Activated CD8-positive, alpha-beta memory T cell treated with anti-CD3 and anti-CD28 coated beads for 36 hours (primary cell): ENCODE results near the gene KIF25. TPM values are rescaled to one million over a fixed set of nuclear protein-coding genes. Genes with fewer than 3 reads are reported as not detected.

Experiments
- CTCF ChIA-PET: fragments of 350-600 bp; sonication (Branson Sonifier 250); formaldehyde crosslinking; loops from one replicate; lab custom pipeline; 2021; ENCODE audit warnings: antibody characterized with exemption; lab: Charles Lee
- POLR2A ChIA-PET: fragments of 350-600 bp; sonication (Branson Sonifier 250); formaldehyde crosslinking; loops from one replicate; lab custom pipeline; 2021; ENCODE audit warnings: antibody characterized with exemption; lab: Charles Lee
- total RNA-seq, 2 experiments: library from RNA; stranded (reverse); gene quantifications; one replicate each; pipeline ENCODE4 v1.2.3, GENCODE V29; 2021

KIF25 gene
- total RNA-seq, result not detected

GRCh38 chr6:167997642-167998041, at the start of gene KIF25:
Gene KIF25 (plus strand): TSS chr6:167997671. CDS start chr6:168029586, 31,915 bp downstream.
- ChIA-PET CTCF (no interaction called here), POLR2A (interaction anchor here (0.7 kb wide), 1 partner anchor 525 kb away, joined by 3 read pairs; no protein-coding TSS in a partner anchor)

- POLR2A ChIA-PET, result no interaction called here
- CTCF ChIA-PET, result no interaction called here
Observed at GRCh38 chr6:167947716-167948115, 49.8 kb upstream of the KIF25 start.

DNA sequence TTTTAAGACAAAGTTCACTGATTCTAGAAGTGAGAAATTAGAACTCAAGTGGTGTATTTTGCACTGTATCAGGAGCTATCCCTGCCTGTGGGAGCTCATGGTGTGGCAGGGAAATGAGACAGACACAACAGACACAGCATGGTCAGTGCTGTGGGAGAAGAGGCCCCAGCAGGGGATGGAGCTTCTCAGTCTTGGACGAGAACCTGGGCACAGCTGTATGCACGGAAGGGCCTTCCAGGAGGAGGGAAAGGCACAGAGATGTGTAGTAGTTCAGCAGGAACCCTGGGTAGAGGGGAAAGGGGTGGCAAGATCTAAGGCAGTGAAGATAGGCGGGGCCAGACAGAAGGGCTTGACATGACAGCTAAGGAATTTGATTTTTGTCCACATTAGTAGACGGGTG, 48.8 kb upstream of the KIF25 start:
- ChIA-PET CTCF (no interaction called here), POLR2A (no interaction called here)

DNA sequence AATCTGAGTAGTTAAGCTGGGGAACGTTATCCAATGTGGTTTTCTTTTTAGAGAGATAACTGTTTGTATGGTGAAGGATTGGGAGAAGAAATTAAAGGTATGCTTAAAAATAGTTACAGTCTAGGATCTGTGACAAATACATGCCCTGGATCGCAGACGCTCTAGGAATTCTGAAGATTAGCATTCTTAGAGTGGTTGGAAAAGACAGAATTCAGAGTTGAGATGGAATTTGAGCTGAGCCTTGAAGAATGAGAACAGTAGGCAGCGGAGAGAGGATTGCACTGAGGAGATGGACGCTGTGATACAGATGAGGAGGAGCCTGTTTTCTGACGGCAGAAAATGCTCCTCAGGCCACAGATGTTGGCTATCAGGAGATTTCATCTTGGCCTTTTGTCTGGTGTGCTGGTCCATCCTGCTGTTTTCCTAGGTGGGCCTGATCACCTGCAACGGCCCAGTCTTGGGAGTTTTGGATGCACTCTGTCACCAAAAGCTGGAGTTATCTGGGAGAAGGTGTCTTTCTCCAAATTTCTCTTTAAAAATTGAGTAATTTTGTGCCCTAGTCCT, 48.3 kb upstream of the KIF25 start:
- ChIA-PET CTCF (no interaction called here), POLR2A (no interaction called here)

- ChIA-PET POLR2A (no interaction called here), CTCF (no interaction called here)
Observed at GRCh38 chr6:167951781-167952511, 45.5 kb upstream of the KIF25 start.

DNA sequence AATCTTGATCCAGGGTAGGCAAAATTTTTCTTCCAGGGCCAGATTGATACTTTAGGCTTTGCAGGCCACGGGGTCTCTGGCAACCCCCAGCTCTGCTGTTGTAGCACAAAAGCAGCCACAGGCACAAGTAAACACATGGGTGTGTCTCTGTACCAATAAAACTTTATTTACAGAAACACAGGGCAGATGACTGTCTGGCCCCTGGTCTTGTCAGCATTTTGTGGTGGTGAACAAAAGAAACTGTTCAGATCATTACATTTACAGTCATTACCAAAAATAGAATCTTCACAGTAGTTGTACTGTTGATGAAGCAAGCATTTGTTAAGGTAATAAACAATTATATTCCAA, 45.0 kb upstream of the KIF25 start:
- CTCF ChIA-PET, result no interaction called here
- POLR2A ChIA-PET, result no interaction called here

DNA sequence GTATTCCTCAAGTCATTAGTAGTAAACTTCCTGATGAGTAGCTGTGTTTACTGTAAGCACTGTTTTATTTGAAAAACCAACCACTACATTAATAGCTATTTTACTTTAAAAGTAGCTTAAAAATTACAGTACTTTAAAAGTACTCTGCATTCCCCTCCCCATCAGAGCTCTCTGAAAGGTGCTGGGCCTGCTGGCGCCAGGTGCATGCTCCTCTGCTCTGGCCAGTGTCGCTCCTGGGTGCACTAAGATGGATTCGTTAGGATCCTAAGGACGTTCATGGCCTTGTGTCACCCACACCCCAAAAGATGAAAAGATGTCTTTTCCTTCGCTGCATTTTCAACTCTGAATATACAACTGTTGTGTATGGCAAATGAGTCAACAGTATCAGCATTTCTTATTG, 43.9 kb upstream of the KIF25 start:
- ChIA-PET CTCF (no interaction called here), POLR2A (no interaction called here)

- CTCF ChIA-PET, result no interaction called here
- POLR2A ChIA-PET, result no interaction called here
Observed at GRCh38 chr6:167954151-167954550, 43.3 kb upstream of the KIF25 start.

- ChIA-PET CTCF (no interaction called here), POLR2A (no interaction called here)
Observed at GRCh38 chr6:167956491-167956890, 41.0 kb upstream of the KIF25 start.

- ChIA-PET CTCF (no interaction called here), POLR2A (no interaction called here)
Observed at GRCh38 chr6:167956983-167957492, 40.4 kb upstream of the KIF25 start.

DNA sequence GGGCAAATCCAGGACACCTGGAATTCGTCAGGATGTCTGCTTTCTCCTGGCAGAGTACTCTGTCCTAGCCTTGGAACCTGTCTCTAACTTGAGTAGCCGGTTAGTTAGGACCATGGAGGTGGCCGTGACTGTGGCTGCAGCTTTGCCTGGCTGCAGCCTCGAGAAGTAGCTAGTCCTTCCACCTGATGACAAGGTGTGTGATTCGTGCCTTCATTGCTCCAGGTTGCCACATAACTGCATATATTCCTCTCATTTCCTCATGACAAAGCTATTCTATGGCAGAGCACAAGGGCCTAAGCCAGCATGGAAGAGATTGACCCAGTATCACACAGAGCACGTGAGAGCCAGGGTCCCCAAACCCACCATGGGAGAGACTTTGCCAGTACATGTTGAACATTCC, 39.8 kb upstream of the KIF25 start:
- POLR2A ChIA-PET, result no interaction called here
- CTCF ChIA-PET, result no interaction called here

GRCh38 chr6:167960579-167960978, 36.9 kb upstream of the KIF25 start:
- POLR2A ChIA-PET, result no interaction called here

DNA sequence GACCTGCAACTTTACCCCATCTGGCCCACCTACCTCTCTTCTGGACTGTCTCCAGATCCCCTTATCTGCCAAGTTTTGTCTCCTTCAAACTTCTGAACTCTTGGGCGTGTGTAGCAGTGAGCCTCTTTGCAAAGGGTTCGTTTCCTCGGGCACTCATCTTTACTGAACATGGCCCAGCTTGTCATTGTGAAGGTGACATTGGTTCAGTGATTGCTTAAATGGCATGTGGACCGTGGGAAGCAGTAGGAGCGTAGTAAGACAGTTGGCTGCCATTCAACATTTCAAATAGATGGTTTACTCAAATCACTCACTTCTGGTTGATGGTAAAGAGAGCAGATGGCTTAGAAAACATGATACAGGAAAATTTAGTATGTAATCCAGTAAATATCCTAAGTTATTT, 34.8 kb upstream of the KIF25 start:
- POLR2A ChIA-PET, result no interaction called here

More at GRCh38 chr6:167960579-167960978, 36.9 kb upstream of the KIF25 start:
- CTCF ChIA-PET, result no interaction called here

DNA sequence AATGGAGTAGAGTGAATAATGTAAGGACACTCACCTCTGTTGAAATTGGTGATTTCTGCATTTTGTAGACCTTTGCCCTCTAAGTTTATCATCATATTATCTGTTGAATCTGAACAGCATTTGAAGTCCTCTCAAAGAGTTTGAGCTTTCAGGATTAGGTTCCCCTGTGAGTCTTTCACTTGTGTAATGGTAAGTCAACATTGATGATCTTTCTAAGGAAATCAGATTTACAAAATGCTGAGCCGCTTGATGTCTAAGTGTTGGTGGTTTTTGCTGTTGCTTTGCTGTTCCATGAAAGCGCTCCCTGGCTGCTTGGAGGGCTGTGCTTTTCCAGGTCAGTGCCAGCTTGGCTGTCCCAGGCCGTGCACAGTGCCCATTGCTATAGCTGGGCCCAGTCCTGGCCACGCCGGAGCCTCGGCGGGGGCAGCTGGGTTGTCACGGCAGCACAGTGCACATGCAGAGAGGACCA, 33.8 kb upstream of the KIF25 start:
- CTCF ChIA-PET, result no interaction called here
- POLR2A ChIA-PET, result no interaction called here

More for the DNA sequence above, 34.8 kb upstream of the KIF25 start:
- CTCF ChIA-PET, result no interaction called here

- ChIA-PET CTCF (no interaction called here), POLR2A (no interaction called here)
Observed at GRCh38 chr6:167965592-167966539, 31.6 kb upstream of the KIF25 start.

GRCh38 chr6:167966540-167966905, 30.9 kb upstream of the KIF25 start:
- ChIA-PET CTCF (no interaction called here), POLR2A (no interaction called here)

DNA sequence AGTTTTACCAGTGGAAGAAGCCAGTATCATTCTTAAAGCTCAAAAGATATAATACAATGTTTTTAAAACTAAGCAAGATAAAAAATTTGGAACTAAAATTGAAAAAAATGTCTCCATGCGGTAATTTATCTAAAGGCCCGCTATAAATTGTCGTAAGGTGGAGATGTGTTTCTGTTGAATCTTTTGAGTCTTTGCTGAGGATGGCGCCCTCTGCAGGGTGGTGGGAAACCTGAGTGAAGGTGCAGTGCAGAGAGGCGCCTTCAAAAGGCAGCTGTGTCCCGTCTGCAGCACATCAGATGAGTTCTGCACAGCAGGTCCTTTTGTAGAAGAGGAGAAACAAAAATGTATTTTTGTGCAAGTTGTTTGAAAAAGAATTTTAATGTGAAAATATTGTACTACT, 29.4 kb upstream of the KIF25 start:
- ChIA-PET POLR2A (no interaction called here), CTCF (interaction anchor here (0.6 kb wide), 1 partner anchor 1997 kb away, joined by 3 read pairs; no protein-coding TSS in a partner anchor)

GRCh38 chr6:167970230-167970629, 27.2 kb upstream of the KIF25 start:
- ChIA-PET POLR2A (no interaction called here), CTCF (no interaction called here)

GRCh38 chr6:167972193-167972592, 25.3 kb upstream of the KIF25 start:
- ChIA-PET CTCF (no interaction called here), POLR2A (no interaction called here)
